ENCODE measurements around the gene TMUB2. TPM values are rescaled to one million over a fixed set of nuclear protein-coding genes. Genes with fewer than 3 reads are reported as not detected.
A peak's percentile ranks its signal among the peaks of the same experiment; 100 is the strongest.
"Not testable (repeated sequence)": the region's sequence is repeated elsewhere in the genome, so short reads cannot be mapped to it uniquely, and the experiment has no call there.

The TMUB2 gene
- total RNA-seq, result 10 to 100 TPM; 15.2 to 19.6 (median 17.9) TPM

DNA sequence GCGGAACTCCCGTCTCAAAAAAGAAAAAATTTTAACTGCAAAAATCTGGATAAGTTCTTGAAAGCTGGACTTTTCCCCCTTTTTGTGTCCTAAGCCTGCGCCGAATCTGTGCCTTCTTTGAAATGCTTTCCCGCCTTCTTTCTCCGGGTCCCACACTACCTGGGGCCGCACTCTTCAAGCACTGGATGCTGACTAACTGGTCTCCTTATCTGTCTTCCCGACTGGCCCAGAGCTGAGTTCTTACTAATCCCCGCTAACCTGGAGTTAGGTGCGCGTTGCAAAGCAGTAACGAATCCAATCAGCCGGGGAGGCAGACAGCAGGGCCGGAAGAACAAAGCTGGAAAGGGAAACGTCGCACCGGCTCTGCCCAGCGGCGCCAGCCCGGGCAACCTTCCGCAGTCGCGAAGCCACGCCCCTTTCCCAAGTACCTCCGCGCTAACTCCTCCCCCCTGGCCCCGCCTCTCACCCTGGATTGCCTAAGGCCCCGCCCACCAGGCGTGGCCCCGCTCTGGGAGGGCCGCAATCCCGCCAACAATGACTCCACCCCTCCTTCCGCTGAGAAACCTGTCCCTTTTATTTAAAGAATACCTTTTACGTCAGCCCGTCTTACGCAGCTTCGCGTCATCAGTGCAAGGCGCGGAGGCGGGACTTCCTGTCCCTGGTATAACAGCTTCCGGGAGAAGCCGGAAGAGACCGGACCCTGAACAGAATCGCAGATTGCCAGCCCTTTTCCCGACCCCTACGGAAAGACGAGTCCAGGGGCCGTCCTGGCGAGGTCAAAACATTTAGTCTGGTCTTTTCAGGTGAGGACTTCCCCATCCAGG, at the start of gene TMUB2:
TSS of gene TMUB2 (plus strand) at position 666 of the 824 bp plus-strand sequence. CDS start 737 bp downstream, outside the sequence.
- H3K4me1 Mint-ChIP-seq (ENCODE audit: low read depth), result peaks cover 46% of the 10 kb centered on the region
- peak within 1 kb of the TSS; percentile 100 for H3K4me3 Mint-ChIP-seq
- peaks cover 20% of the 10 kb centered on the region for H3K36me3 Mint-ChIP-seq (ENCODE audit: insufficient read depth)
- peak; percentile 91 to 93 for ATAC-seq
- H3K27me3 Mint-ChIP-seq (ENCODE audit: low read depth), result no peaks in the 10 kb centered on the region
- no peaks in the 10 kb centered on the region for H3K9me3 Mint-ChIP-seq
- peak; percentile 100 for DNase-seq

DNA sequence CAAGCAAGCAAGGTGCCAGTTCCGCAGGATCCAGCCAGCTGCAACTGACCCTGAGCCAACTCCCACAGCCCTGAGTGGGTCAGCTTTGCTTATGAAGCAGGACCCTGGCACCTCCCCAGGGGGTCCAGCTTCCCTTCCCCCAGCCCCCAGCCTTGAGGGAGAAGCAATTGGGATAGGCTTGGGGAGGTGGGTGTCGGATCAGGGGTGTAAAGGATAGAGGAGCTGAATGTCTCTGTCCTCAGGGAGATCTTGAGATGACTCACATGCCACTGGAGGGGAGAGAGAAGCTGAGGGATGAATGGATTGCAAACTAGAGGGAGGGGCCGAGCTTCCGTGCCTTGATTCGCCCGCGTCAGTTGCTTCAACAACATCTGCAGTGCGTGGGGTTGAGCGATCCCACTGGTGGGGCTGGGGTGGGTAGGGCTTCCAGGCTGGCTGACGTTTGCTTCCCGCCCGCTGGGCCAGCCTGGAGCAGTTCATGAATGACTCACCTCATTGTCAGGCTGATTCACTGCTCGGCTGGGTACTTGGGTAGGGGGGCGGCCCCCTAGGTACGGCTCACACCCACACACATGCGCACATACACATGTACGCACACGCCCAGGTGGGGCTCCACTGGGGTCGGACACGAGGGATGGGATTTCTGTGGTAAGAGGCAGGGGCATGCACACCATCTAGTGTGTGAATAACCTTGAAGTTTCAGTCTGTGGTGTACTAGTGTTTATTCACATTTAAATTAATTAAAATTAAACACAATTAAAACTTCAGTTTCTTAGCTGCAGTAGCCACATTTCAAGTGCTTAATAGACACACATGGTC, 48.7 kb upstream of the TMUB2 start:
- DNase-seq (peak; percentile 67), ATAC-seq (peak; percentile 82 to 83)
- Mint-ChIP-seq H3K4me1 (ENCODE audit: low read depth) (peaks cover 24% of the 10 kb centered on the region), H3K36me3 (ENCODE audit: insufficient read depth) (no peaks in the 10 kb centered on the region), H3K9me3 (no peaks in the 10 kb centered on the region), H3K4me3 (peak overlapping the region; percentile 17), H3K27me3 (ENCODE audit: low read depth) (peaks cover 2% of the 10 kb centered on the region)

GRCh38 chr17:44143921-44144320, 42.9 kb upstream of the TMUB2 start:
- DNase-seq; H3K36me3 Mint-ChIP-seq (ENCODE audit: insufficient read depth); H3K4me3 Mint-ChIP-seq; H3K9me3 Mint-ChIP-seq; ATAC-seq; H3K27me3 Mint-ChIP-seq (ENCODE audit: low read depth): not testable (repeated sequence)
- H3K4me1 Mint-ChIP-seq (ENCODE audit: low read depth), result peaks cover 10% of the 10 kb centered on the region

- Mint-ChIP-seq H3K4me3 (no peak overlapping the region), H3K9me3 (no peaks in the 10 kb centered on the region), H3K4me1 (ENCODE audit: low read depth) (peaks cover 10% of the 10 kb centered on the region), H3K36me3 (ENCODE audit: insufficient read depth) (no peaks in the 10 kb centered on the region), H3K27me3 (ENCODE audit: low read depth) (peaks cover 2% of the 10 kb centered on the region)
- no peak for DNase-seq
- ATAC-seq, result no peak
These were observed 41.6 kb upstream of the TMUB2 start for GRCh38 chr17:44144966-44145739.

DNA sequence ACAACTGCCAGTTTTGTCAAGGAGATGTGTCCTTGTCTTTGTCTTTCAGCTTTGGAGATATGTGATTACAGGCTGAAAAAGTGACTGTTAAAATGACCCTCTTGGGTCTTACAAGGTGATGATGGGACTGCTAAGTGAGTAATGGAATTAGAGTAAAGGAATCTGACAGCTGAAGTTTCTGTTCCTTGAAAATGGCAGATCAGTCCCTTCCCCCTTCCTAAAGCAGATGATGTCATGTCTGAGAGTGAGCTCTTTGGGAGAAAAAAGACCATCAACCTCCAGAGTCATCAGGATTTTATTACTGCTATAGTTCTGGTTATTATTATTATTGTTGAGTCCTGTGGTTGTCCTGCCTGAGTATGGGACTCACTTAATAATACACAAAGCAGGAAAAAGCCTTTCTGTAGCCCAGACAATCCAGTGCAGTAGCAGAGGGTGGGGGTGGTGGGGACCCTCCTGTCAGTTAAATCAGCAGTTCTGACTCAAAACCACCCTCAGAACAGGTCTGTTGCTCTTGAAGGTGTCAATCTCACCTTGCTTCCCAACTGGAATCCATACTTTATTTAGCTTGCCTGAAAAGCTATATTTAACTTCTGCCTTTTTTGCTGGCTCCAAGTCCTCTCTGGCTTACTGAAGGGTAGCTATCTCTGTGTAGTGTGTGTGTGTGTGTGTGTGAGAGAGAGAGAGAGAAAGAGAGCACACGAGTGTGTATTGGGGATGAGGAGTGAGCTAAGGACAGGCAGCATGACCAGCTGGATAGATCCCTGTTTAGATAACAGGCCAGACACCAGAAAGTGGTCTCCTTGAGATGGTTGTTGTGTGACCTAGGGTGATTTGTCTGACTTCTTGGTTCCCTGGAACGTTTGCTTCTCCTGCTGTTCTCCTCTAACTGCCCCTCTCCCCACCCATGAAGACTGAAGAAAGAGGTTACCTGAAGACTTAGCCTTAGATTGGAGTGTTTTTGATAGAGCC, 40.1 kb upstream of the TMUB2 start:
- Mint-ChIP-seq H3K9me3 (no peaks in the 10 kb centered on the region), H3K27me3 (ENCODE audit: low read depth) (no peaks in the 10 kb centered on the region), H3K4me1 (ENCODE audit: low read depth) (peaks cover 5% of the 10 kb centered on the region), H3K36me3 (ENCODE audit: insufficient read depth) (no peaks in the 10 kb centered on the region), H3K4me3 (no peak overlapping the region)
- no peak for DNase-seq
- ATAC-seq, result no peak

- DNase-seq (no peak), ATAC-seq (no peak)
- H3K36me3 Mint-ChIP-seq (ENCODE audit: insufficient read depth), result no peaks in the 10 kb centered on the region
- H3K27me3 Mint-ChIP-seq (ENCODE audit: low read depth), result no peaks in the 10 kb centered on the region
- H3K9me3 Mint-ChIP-seq, result no peaks in the 10 kb centered on the region
- no peak overlapping the region for H3K4me3 Mint-ChIP-seq
- H3K4me1 Mint-ChIP-seq (ENCODE audit: low read depth), result no peaks in the 10 kb centered on the region
These were observed 39.0 kb upstream of the TMUB2 start for GRCh38 chr17:44147812-44148211.

GRCh38 chr17:44149066-44149465, 37.7 kb upstream of the TMUB2 start:
- H3K27me3 Mint-ChIP-seq (ENCODE audit: low read depth); H3K4me3 Mint-ChIP-seq; H3K4me1 Mint-ChIP-seq (ENCODE audit: low read depth); H3K9me3 Mint-ChIP-seq; ATAC-seq; DNase-seq; H3K36me3 Mint-ChIP-seq (ENCODE audit: insufficient read depth): not testable (repeated sequence)

- DNase-seq, result no peak
These were observed 36.9 kb upstream of the TMUB2 start for GRCh38 chr17:44149750-44150329.

GRCh38 chr17:44152875-44153274, 33.9 kb upstream of the TMUB2 start:
- H3K36me3 Mint-ChIP-seq (ENCODE audit: insufficient read depth), result no peaks in the 10 kb centered on the region

More at GRCh38 chr17:44149750-44150329, 36.9 kb upstream of the TMUB2 start:
- H3K36me3 Mint-ChIP-seq (ENCODE audit: insufficient read depth), result no peaks in the 10 kb centered on the region
- no peaks in the 10 kb centered on the region for H3K9me3 Mint-ChIP-seq
- no peaks in the 10 kb centered on the region for H3K4me1 Mint-ChIP-seq (ENCODE audit: low read depth)
- no peak overlapping the region for H3K4me3 Mint-ChIP-seq
- ATAC-seq, result no peak
- no peaks in the 10 kb centered on the region for H3K27me3 Mint-ChIP-seq (ENCODE audit: low read depth)

DNA sequence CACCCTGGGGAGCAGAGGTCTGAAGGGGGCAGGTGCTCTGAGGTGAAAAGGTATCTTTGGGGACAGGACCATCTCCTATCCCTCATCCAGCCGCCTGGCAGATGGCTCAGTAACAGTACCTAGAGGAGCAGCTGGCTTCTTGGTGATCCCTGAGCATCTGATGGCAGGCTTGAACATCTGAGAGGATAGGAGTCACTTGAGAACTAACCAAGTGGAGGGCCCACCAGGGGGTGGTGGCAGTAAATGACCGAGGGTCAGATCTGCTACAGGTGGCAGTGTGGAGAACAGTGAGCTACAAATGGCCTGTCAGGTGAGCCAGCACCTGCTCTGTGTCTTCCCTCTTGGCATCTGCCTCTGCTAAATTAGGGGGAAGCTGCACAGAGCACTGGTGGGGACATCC, 31.3 kb upstream of the TMUB2 start:
- no peak overlapping the region for H3K4me3 Mint-ChIP-seq
- ATAC-seq, result no peak

More at GRCh38 chr17:44152875-44153274, 33.9 kb upstream of the TMUB2 start:
- Mint-ChIP-seq H3K4me1 (ENCODE audit: low read depth) (no peaks in the 10 kb centered on the region), H3K4me3 (no peak overlapping the region), H3K27me3 (ENCODE audit: low read depth) (no peaks in the 10 kb centered on the region), H3K9me3 (no peaks in the 10 kb centered on the region)
- no peak for DNase-seq
- ATAC-seq, result no peak

DNA sequence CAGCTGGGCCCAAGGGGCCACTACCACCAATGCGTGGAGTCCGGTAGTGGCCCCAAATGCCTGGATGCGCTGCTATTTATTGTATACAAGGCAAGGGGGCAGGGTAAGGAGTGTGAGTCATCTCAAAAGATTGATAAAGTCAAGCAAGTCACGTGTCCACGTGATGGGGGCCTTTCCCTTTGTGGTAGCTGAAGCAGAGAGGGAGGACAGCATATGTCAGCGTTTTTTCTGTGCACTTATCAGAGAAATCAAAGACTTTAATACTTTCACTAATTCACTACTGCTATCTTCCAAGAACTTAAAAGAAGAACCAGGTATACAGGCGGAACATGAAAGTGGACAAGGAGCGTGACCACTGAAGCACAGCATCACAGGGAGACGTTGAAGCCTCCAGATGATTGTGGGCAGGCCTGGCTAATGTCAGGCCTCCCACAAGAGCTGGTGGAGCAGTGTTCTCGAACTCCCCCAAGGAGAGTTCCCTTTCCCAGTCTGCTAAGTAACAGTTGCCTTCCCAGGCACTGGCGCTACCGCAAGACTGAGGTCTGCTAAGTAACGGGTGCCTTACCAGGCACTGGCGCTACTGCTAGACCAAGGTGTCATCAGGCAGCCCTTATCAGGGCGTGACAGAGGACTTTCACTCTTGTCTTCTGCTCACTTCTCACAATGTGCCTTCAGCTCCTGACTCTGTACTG, 27.1 kb upstream of the TMUB2 start:
- H3K27me3 Mint-ChIP-seq (ENCODE audit: low read depth), result no peaks in the 10 kb centered on the region
- no peak overlapping the region for H3K4me3 Mint-ChIP-seq
- peak; percentile 40 to 54 for ATAC-seq
- no peaks in the 10 kb centered on the region for H3K9me3 Mint-ChIP-seq
- no peak for DNase-seq
- peaks cover 4% of the 10 kb centered on the region for H3K4me1 Mint-ChIP-seq (ENCODE audit: low read depth)
- no peaks in the 10 kb centered on the region for H3K36me3 Mint-ChIP-seq (ENCODE audit: insufficient read depth)

More for the DNA sequence above, 31.3 kb upstream of the TMUB2 start:
- Mint-ChIP-seq H3K36me3 (ENCODE audit: insufficient read depth) (no peaks in the 10 kb centered on the region), H3K9me3 (no peaks in the 10 kb centered on the region), H3K27me3 (ENCODE audit: low read depth) (no peaks in the 10 kb centered on the region), H3K4me1 (ENCODE audit: low read depth) (peaks cover 4% of the 10 kb centered on the region)
- DNase-seq, result no peak

DNA sequence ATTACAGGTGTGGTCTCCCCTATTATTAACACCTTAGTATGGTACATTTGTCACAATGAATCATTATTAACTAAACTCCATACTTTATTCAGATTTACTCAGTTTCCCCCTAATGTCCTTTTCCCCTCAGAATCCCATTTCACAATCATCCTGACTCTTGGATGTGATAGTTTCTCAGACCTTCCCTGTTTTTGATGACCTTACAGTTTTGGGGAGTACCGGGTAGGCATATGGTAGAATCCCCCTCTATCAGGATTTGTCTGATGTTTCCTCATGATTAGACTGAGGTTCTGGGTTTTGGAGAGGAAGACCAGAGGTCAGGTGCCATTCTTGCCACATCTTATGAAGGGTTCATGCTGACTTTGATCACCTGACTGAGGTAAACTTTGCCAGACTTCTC, 22.3 kb upstream of the TMUB2 start:
- DNase-seq (no peak), ATAC-seq (no peak)
- Mint-ChIP-seq H3K4me1 (ENCODE audit: low read depth) (peaks cover 10% of the 10 kb centered on the region), H3K9me3 (no peaks in the 10 kb centered on the region), H3K27me3 (ENCODE audit: low read depth) (no peaks in the 10 kb centered on the region), H3K4me3 (no peak overlapping the region), H3K36me3 (ENCODE audit: insufficient read depth) (no peaks in the 10 kb centered on the region)

Data from activated T-cell treated with anti-CD3 and anti-CD28 coated beads, Interleukin-2, amount 50 U/mL, for 4 hours (primary cell).